GM10248 (cell line): ENCODE data around the gene KCTD19.
A peak's percentile ranks its signal among the peaks of the same experiment; 100 is the strongest.

Source experiments
- CTCF ChIA-PET: fragments of 300-600 bp; sonication (Branson Sonifier 250); formaldehyde crosslinking; extraction: SDS; loops from one replicate; lab custom pipeline; 2021; ENCODE audit warnings: antibody characterized with exemption; lab: Yijun Ruan, JAX
- POLR2A ChIA-PET: fragments of 350-650 bp; sonication (Branson Sonifier 250); formaldehyde crosslinking; extraction: SDS; loops from one replicate; lab custom pipeline; 2020; ENCODE audit warnings: antibody characterized with exemption; lab: Yijun Ruan, JAX
- DNase-seq: peaks from one replicate; pipeline ENCODE4 v3.0.0; 2012; ENCODE audit errors: extremely low spot score
- TF ChIP-seq, protein P1 (sequence below): IDR thresholded peaks from 2 replicates; pipeline ENCODE4 v1.5.1; 2012; ENCODE audit warnings: mild to moderate bottlenecking, low read depth; ENCODE audit errors: extremely low read depth, missing control alignments, control extremely low read depth

KCTD19 gene

DNA sequence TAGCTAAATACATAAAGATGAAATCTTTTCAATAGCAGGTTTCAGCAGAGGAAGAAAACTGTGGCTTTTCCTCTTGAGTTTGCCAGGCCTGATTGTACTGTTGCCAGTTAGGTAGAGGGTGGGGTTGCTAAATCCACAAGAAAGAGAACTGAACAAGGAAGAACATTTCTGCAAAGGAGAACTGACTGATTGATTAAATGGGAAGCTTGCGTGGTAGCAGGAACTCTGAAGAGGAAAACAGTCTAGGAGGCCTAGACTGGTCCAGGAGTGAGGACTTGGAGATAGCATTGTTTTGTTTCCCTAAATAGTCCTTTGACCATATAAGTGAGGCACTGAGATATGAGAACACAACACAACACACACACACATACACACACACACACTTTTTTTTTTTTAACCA is 18.9 kb upstream of the KCTD19 start:
- TF ChIP-seq, protein P1, sequence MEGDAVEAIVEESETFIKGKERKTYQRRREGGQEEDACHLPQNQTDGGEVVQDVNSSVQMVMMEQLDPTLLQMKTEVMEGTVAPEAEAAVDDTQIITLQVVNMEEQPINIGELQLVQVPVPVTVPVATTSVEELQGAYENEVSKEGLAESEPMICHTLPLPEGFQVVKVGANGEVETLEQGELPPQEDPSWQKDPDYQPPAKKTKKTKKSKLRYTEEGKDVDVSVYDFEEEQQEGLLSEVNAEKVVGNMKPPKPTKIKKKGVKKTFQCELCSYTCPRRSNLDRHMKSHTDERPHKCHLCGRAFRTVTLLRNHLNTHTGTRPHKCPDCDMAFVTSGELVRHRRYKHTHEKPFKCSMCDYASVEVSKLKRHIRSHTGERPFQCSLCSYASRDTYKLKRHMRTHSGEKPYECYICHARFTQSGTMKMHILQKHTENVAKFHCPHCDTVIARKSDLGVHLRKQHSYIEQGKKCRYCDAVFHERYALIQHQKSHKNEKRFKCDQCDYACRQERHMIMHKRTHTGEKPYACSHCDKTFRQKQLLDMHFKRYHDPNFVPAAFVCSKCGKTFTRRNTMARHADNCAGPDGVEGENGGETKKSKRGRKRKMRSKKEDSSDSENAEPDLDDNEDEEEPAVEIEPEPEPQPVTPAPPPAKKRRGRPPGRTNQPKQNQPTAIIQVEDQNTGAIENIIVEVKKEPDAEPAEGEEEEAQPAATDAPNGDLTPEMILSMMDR = no peak
- DNase-seq = no peak
- POLR2A ChIA-PET = no interaction called here
- CTCF ChIA-PET = interaction anchor here (0.9 to 1.1 kb wide), 4 partner anchors 15 to 85 kb away, joined by 3 to 5 read pairs (median 4); partner anchors contain the start of genes KCTD19 and LRRC36

- ChIA-PET POLR2A (no interaction called here), CTCF (no interaction called here)
- TF ChIP-seq, protein P1 = no peak
- no peak for DNase-seq
These were observed 16.1 kb upstream of the KCTD19 start for GRCh38 chr16:67342616-67343015.

- POLR2A ChIA-PET = no interaction called here
- no peak for DNase-seq
- CTCF ChIA-PET = no interaction called here
- TF ChIP-seq, protein P1 = no peak
These were observed 14.7 kb upstream of the KCTD19 start for GRCh38 chr16:67341250-67341649.

DNA sequence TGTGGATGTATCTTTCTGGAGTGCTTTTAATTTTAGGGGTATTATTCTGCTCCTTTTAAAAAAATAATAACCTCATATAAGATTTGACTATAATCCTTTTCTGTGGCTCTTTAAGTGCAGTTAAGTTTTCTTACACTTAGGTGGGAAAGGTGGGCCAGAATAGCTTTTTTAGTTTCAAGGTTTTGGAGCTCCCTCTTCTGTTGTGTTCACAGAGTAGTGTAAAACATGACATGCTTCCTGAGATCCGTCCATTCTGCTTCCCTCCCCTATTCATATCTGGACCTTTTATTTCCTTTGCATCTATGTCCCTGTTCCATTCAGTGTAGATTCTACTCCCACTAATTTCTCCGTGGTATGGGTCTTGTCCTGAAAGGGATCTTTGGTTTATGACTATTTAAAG is 12.9 kb upstream of the KCTD19 start:
- TF ChIP-seq, protein P1 = peak; percentile 42
- DNase-seq = no peak
- CTCF ChIA-PET = interaction anchor here (0.8 to 2.7 kb wide), 13 partner anchors 9 to 95 kb away, joined by 3 to 23 read pairs (median 4); partner anchors contain the start of genes KCTD19 and LRRC36
- POLR2A ChIA-PET = no interaction called here

GRCh38 chr16:67336648-67337047 is 10.1 kb upstream of the KCTD19 start:
- ChIA-PET POLR2A (no interaction called here), CTCF (interaction anchor here (1.1 to 1.5 kb wide), 3 partner anchors 9 to 11 kb away, joined by 3 to 4 read pairs (median 3); partner anchors contain the start of genes KCTD19 and LRRC36)
- TF ChIP-seq, protein P1 = no peak
- no peak for DNase-seq

GRCh38 chr16:67336116-67336515 is 9.6 kb upstream of the KCTD19 start:
- no peak for DNase-seq
- TF ChIP-seq, protein P1 = no peak
- ChIA-PET CTCF (interaction anchor here (1.5 kb wide), 2 partner anchors 9 to 10 kb away, joined by 3 to 4 read pairs; partner anchors contain the start of genes KCTD19 and LRRC36), POLR2A (no interaction called here)
